DND-41 (cell line): Measurements from ENCODE around the gene TXK.

Source experiments
- CTCF ChIP-seq: IDR thresholded peaks from 2 replicates; pipeline ENCODE4 v1.5.1; 2012; ENCODE audit warnings: borderline replicate concordance, low read length, moderate library complexity, mild to moderate bottlenecking; ENCODE audit not compliant: poor library complexity, severe bottlenecking; ENCODE audit errors: extremely low read depth
- EZH2 ChIP-seq: IDR thresholded peaks from 3 replicates; pipeline ENCODE4 v1.6.1; 2012; ENCODE audit warnings: borderline replicate concordance, low read depth, mild to moderate bottlenecking, moderate library complexity, low read length, inconsistent platforms; ENCODE audit not compliant: severe bottlenecking

- TF ChIP-seq CTCF (peak; percentile 68), EZH2 (no peak)
Measured at GRCh38 chr4:48033825-48034413, 100.1 kb downstream of the TXK start.
